Measurements from ENCODE around the gene H2BK1. TPM values are rescaled to one million over a fixed set of nuclear protein-coding genes. Genes with fewer than 3 reads are reported as not detected.

H2BK1 gene
- total RNA-seq, 6 experiments from 2014 or later, result not detected

DNA sequence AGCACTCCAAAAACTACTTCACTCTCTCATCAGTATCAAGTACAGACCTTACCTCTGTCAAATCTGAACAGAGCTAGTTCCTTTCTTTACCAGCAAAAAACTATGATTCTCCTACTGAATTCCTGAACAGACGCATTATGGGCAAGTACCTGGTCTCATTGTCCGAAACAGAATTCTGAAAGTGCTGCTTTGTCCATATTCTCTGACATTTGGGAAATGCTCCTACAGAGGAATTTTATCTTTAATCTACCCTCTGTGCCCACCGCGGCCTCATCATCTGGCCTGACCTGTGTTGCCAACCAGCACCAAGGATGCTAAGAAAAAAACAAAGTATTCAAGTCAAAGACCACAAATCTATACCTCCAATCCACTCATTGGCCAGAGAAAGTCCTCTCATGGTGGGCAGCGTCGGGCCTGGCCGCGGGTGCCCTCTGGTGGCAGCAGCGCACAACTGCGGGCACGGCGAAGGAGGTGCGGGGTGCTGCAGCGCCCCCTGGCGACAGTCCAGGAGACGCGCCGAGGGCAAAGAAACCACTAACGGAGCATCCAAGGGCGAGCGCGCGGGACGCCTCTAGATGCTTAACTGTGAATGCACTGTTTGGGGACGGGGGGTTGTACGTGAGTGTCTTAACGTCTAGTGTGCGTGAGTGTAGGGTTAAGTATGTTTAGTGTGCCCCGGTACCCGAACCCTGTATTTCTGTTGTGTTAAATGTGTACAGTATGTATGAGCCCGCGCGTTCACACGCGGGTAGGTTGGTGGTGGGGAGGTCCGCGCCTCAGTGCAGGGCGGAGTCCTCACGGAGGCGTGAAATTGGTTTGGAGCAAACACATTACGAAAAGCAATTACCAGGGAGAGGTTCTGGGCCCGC lies 37.8 kb downstream of the H2BK1 start:
- H3K4me3 Mint-ChIP-seq, result no peak overlapping the region; the same call in 1 of the 2 replicates
- DNase-seq, result peak; percentile 41
- TF ChIP-seq, protein P1, sequence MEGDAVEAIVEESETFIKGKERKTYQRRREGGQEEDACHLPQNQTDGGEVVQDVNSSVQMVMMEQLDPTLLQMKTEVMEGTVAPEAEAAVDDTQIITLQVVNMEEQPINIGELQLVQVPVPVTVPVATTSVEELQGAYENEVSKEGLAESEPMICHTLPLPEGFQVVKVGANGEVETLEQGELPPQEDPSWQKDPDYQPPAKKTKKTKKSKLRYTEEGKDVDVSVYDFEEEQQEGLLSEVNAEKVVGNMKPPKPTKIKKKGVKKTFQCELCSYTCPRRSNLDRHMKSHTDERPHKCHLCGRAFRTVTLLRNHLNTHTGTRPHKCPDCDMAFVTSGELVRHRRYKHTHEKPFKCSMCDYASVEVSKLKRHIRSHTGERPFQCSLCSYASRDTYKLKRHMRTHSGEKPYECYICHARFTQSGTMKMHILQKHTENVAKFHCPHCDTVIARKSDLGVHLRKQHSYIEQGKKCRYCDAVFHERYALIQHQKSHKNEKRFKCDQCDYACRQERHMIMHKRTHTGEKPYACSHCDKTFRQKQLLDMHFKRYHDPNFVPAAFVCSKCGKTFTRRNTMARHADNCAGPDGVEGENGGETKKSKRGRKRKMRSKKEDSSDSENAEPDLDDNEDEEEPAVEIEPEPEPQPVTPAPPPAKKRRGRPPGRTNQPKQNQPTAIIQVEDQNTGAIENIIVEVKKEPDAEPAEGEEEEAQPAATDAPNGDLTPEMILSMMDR (IDR thresholded peaks at IDR 0.05), result peak; percentile 100
- peaks cover 13% of the 10 kb centered on the region for H3K4me1 Mint-ChIP-seq (ENCODE audit: low read depth)
- peaks cover 53% of the 10 kb centered on the region for H3K27me3 Mint-ChIP-seq (ENCODE audit: insufficient read depth)
- no peaks in the 10 kb centered on the region for H3K36me3 Mint-ChIP-seq (ENCODE audit: low read depth)
- H3K9me3 Mint-ChIP-seq, result no peaks in the 10 kb centered on the region
- H3K27ac Mint-ChIP-seq, result no peak overlapping the region

DNA sequence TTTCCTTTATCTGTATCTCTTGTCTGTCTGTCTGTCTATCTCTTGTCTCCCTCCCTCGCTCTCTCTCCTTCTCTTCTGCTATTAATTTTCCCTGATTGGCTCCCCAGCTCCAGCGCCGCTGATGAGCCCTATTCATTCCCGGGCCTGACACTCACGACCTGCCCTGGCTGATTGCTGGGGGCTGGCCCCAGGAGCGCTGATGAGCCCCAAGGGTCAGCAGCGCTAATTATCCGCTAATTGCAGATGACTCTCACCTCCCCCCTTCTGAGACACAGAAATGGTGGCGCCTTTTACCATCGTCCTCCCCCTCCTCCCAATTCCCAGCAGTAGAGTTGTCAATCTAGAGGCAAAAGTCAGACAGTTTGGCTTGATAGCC lies 41.5 kb downstream of the H2BK1 start:
- TF ChIP-seq, protein P1 (IDR thresholded peaks at IDR 0.05), result no peak
- no peak for DNase-seq
- Mint-ChIP-seq H3K4me3 (no peak overlapping the region), H3K27me3 (ENCODE audit: insufficient read depth) (peaks cover 54% of the 10 kb centered on the region), H3K4me1 (ENCODE audit: low read depth) (peaks cover 13% of the 10 kb centered on the region), H3K27ac (no peak overlapping the region), H3K9me3 (no peaks in the 10 kb centered on the region), H3K36me3 (ENCODE audit: low read depth) (no peaks in the 10 kb centered on the region)

DNA sequence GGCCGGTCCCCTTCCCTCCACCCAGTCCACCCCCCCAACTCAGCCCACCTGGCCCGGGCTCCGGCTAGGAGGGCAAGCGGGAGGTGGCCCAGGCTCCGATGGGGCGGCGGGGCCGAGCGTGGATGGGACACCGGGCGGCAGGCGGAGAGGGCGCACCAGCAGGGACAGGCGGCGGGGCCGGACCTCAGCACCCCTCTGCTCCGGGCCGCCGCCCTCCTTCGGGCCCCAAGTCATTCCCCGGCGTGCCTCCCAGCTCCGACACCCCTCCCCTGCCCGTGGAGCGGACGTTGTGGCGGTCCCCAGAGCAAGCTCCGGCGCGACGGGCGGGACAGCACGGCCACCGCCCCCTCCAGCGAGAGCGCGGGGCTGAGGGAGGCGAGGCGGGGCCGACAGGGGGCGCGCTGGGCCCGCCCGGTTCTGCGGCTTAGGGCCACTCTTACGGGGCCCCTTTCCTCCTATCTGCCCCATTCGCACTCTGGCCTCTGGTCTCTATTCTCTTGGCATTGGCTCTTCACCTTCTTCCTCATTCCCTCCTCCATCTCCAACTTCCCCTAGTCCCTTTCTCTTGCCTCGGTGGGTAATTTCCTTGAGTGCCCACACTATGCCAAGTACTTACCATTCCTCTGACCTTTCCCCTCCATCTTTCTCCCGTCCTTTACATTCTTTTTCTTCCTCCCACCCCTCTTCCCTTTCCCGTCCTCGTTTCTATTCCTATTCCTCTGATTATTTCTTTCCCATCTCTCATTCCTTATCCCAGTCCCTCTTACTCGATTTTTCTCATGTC lies 42.1 kb downstream of the H2BK1 start:
- peaks cover 13% of the 10 kb centered on the region for H3K4me1 Mint-ChIP-seq (ENCODE audit: low read depth)
- H3K9me3 Mint-ChIP-seq, result no peaks in the 10 kb centered on the region
- peaks cover 52% of the 10 kb centered on the region for H3K27me3 Mint-ChIP-seq (ENCODE audit: insufficient read depth)
- no peak overlapping the region for H3K4me3 Mint-ChIP-seq
- H3K27ac Mint-ChIP-seq, result no peak overlapping the region
- no peaks in the 10 kb centered on the region for H3K36me3 Mint-ChIP-seq (ENCODE audit: low read depth)
- DNase-seq, result no peak
- TF ChIP-seq, protein P1 (IDR thresholded peaks at IDR 0.05), result peak; percentile 67

DNA sequence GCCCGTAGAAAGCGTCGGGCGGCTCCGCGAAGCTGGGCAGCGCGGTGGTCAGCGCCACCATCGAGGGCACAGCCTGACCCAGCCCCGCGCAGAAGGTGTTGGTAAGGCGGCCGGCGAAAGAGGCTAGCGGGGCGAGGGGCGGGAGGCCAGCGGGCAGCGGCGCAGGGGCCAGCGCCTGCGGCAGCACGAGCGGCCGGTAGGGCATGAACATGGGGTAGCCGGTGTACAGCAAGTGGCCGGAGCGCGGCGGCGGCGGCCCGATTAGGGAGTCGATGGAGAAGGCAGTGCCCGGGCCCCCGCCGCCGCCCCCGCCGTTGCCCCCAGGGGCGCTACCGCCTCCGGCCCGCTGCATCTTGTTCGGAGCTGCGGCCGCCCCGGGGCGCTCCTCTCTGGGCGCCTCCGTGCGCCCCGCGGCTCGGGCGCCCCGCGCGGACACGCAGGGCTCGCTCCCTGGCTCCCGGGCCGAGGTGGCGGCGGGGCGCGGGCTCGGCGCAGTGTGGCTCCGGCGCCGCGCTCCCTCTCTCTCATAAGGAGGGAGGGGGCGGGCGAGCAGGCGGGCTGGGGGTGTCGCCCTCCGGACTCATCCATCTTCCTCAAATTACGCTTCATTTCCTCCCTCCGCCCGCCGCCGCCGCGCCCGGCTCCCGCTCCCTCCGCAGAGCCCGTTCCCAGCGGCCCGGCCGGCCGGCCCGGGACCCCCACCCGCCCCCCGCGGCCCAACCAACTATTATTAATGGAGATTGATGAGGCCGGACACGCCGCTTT lies 42.9 kb downstream of the H2BK1 start, which contains the start of gene GBX1:
GBX1 (minus strand) TSS at position 498 of the 765 bp plus-strand sequence; CDS start at position 352, 146 bp downstream.
- H3K9me3 Mint-ChIP-seq, result no peaks in the 10 kb centered on the region
- DNase-seq, result no peak
- TF ChIP-seq, protein P1 (IDR thresholded peaks at IDR 0.05), result no peak
- no peaks in the 10 kb centered on the region for H3K36me3 Mint-ChIP-seq (ENCODE audit: low read depth)
- H3K4me1 Mint-ChIP-seq (ENCODE audit: low read depth), result peaks cover 10% of the 10 kb centered on the region
- no peak within 1 kb of the TSS for H3K4me3 Mint-ChIP-seq
- peaks cover 44% of the 10 kb centered on the region for H3K27me3 Mint-ChIP-seq (ENCODE audit: insufficient read depth)
- H3K27ac Mint-ChIP-seq, result no peak within 1 kb of the TSS

DNA sequence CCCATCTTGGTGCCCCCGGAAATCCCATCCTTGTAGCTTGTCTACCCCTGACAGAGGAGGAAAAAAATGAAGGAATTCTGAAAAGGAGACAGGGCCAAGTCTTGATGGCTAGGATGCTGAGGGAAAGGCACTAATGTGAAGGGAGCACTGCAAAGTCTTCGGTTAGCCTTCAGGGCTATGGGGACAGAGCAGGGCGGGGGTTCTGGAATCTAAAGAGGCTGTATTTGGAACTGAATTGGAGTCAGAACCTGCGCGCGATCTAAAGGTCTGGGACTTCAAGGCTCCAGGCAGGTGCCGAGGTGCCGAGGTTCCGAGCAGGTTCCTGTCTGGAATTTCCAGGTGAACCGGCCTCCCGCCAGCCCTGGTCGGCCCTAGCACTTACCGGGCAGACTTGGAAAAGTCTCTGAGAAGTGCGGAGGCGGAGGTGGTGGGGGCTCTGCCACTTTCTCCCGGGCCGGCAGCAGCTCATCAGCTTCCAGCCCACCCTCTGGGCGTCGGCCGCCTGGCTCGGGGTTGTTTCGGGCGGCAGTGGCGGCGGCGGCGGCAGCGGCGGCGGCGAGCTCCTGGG lies 43.6 kb downstream of the H2BK1 start:
- no peaks in the 10 kb centered on the region for H3K9me3 Mint-ChIP-seq
- peaks cover 5% of the 10 kb centered on the region; the same call in 1 of the 2 replicates for H3K4me1 Mint-ChIP-seq (ENCODE audit: low read depth)
- TF ChIP-seq, protein P1 (IDR thresholded peaks at IDR 0.05), result no peak
- no peak overlapping the region for H3K27ac Mint-ChIP-seq
- H3K4me3 Mint-ChIP-seq, result no peak overlapping the region
- DNase-seq, result no peak
- peaks cover 40% of the 10 kb centered on the region for H3K27me3 Mint-ChIP-seq (ENCODE audit: insufficient read depth)
- no peaks in the 10 kb centered on the region for H3K36me3 Mint-ChIP-seq (ENCODE audit: low read depth)
